A673 (cell line): ENCODE results near the gene PLXDC2. TPM values are rescaled to one million over a fixed set of nuclear protein-coding genes. Genes with fewer than 3 reads are reported as not detected.

Experiments
- BruUV-seq: library from RNA; stranded (reverse); fragments of 400-500 nt; replicated peaks from 2 replicates; lab custom pipeline; 2021; lab: Mats Ljungman, UMichigan
- CTCF ChIA-PET: fragments of 300-600 bp; sonication (Branson Sonifier 250); formaldehyde crosslinking; loops from one replicate; lab custom pipeline; 2022; ENCODE audit warnings: antibody characterized with exemption; lab: Charles Lee
- POLR2A ChIA-PET: fragments of 300-600 bp; sonication (Branson Sonifier 250); formaldehyde crosslinking; loops from one replicate; lab custom pipeline; 2022; ENCODE audit warnings: antibody characterized with exemption; ENCODE audit not compliant: low non-redundant PET; lab: Charles Lee
- DNase-seq: peaks from one replicate; pipeline ENCODE4 v3.0.0-alpha.2; 2015; ENCODE audit warnings: low spot score
- H3K27ac ChIP-seq: fragments of 200-600 bp; sonication (generic); 2 replicates; pipeline ENCODE4 v1.5.1; 2016; ENCODE audit warnings: mixed run types, low read depth, mild to moderate bottlenecking, mixed read lengths, antibody characterized with exemption, low read length; ENCODE audit not compliant: poor library complexity, severe bottlenecking
- H3K27me3 ChIP-seq: fragments of 200-600 bp; sonication (generic); replicated peaks from 2 replicates; pipeline ENCODE4 v1.6.1; 2017; ENCODE audit warnings: mixed run types, low read depth, mild to moderate bottlenecking, mixed read lengths, antibody characterized with exemption, low read length; ENCODE audit not compliant: insufficient read depth, poor library complexity
- H3K36me3 ChIP-seq: fragments of 200-600 bp; sonication (generic); 2 replicates; pipeline ENCODE4 v1.6.1; 2016; ENCODE audit warnings: mixed run types, mild to moderate bottlenecking, mixed read lengths, antibody characterized with exemption, low read length; ENCODE audit not compliant: insufficient read depth, poor library complexity, severe bottlenecking
- H3K4me1 ChIP-seq: fragments of 200-600 bp; sonication (generic); 2 replicates; pipeline ENCODE4 v1.6.1; 2017; ENCODE audit warnings: mixed run types, mild to moderate bottlenecking, mixed read lengths, antibody characterized with exemption, low read length; ENCODE audit not compliant: insufficient read depth, poor library complexity, severe bottlenecking
- H3K4me3 ChIP-seq: fragments of 200-600 bp; sonication (generic); 2 replicates; pipeline ENCODE4 v1.5.1; 2016; ENCODE audit warnings: low read depth, mixed run types, mild to moderate bottlenecking, mixed read lengths, low read length; ENCODE audit not compliant: poor library complexity, severe bottlenecking
- H3K9me3 ChIP-seq: fragments of 200-600 bp; sonication (generic); 2 replicates; pipeline ENCODE4 v1.6.1; 2016; ENCODE audit warnings: mixed run types, low read depth, mild to moderate bottlenecking, mixed read lengths, antibody characterized with exemption, low read length; ENCODE audit not compliant: poor library complexity, severe bottlenecking
- CTCF ChIP-seq: fragments of 300-800, 200-600 bp; sonication (generic); conservative IDR thresholded peaks from 2 replicates; pipeline ENCODE4 v1.5.1; 2017; ENCODE audit warnings: low read depth, mild to moderate bottlenecking, antibody characterized with exemption, low read length, moderate library complexity, mixed read lengths
- EZH2 ChIP-seq: fragments of 200-600 bp; sonication (generic); IDR thresholded peaks from 2 replicates; pipeline ENCODE4 v1.6.1; 2017; ENCODE audit warnings: borderline replicate concordance, low read depth, mild to moderate bottlenecking, mixed read lengths, antibody characterized with exemption, low read length; ENCODE audit not compliant: poor library complexity, severe bottlenecking
- intact Hi-C: fragments of 100-400 bp; cut with micrococcal nuclease; formaldehyde crosslinking; loops from one replicate; pipeline ENCODE4 v1.10.0; 2022; ENCODE audit not compliant: unreplicated experiment
- total RNA-seq: library from RNA; stranded (reverse); gene quantifications from 2 replicates; pipeline ENCODE4 v1.2.3, GENCODE V29; 2021

PLXDC2 gene
- total RNA-seq, 1 experiment from 2014 or later: 74.8 TPM

- TF ChIP-seq CTCF (no peak), EZH2 (no peak)
- H3K27ac ChIP-seq: peak overlapping the region; percentile 4
- no peak overlapping the region for H3K4me3 ChIP-seq
- no peaks in the 10 kb centered on the region for H3K9me3 ChIP-seq
- CTCF ChIA-PET: no interaction called here
- H3K27me3 ChIP-seq: no peaks in the 10 kb centered on the region
- intact Hi-C loops: no loop called here
- H3K4me1 ChIP-seq: peaks cover 76% of the 10 kb centered on the region
- H3K36me3 ChIP-seq: no peaks in the 10 kb centered on the region
- no TSS peak for BruUV-seq
- no peak for DNase-seq
- POLR2A ChIA-PET: no interaction called here
These were observed 154.5 kb downstream of the PLXDC2 start for GRCh38 chr10:19970717-19971116.

GRCh38 chr10:19971343-19972052 is 155.3 kb downstream of the PLXDC2 start:
- Histone ChIP-seq H3K4me3 (no peak overlapping the region), H3K27ac (peak overlapping the region; percentile 4), H3K27me3 (no peaks in the 10 kb centered on the region), H3K4me1 (peaks cover 71% of the 10 kb centered on the region), H3K9me3 (no peaks in the 10 kb centered on the region), H3K36me3 (no peaks in the 10 kb centered on the region)
- TF ChIP-seq EZH2 (no peak), CTCF (no peak)
- DNase-seq: no peak
- ChIA-PET CTCF (no interaction called here), POLR2A (interaction anchor here (0.5 kb wide), 1 partner anchor 35 kb away, joined by 3 read pairs; no protein-coding TSS in a partner anchor)
- no TSS peak for BruUV-seq
- intact Hi-C loops: no loop called here

GRCh38 chr10:19974138-19974537 is 157.9 kb downstream of the PLXDC2 start:
- H3K9me3 ChIP-seq: no peaks in the 10 kb centered on the region
- TF ChIP-seq EZH2: no peak
- ChIA-PET CTCF (no interaction called here), POLR2A (no interaction called here)
- no TSS peak for BruUV-seq
- H3K4me1 ChIP-seq: peaks cover 44% of the 10 kb centered on the region
- H3K4me3 ChIP-seq: no peak overlapping the region
- H3K27me3 ChIP-seq: no peaks in the 10 kb centered on the region
- intact Hi-C loops: no loop called here
- no peak for DNase-seq
- no peaks in the 10 kb centered on the region for H3K36me3 ChIP-seq
- no peak overlapping the region for H3K27ac ChIP-seq
